BJ (cell line): ENCODE results near the gene KIAA1755. TPM values are rescaled to one million over a fixed set of nuclear protein-coding genes. Genes with fewer than 3 reads are reported as not detected.
A peak's percentile ranks its signal among the peaks of the same experiment; 100 is the strongest.

Source experiments
- CTCF ChIA-PET: fragments of 350-600 bp; formaldehyde crosslinking; extraction: SDS; loops from one replicate; lab custom pipeline; 2021; ENCODE audit warnings: antibody characterized with exemption, inconsistent platforms; lab: Yijun Ruan, JAX
- POLR2A ChIA-PET: fragments of 300-600 bp; sonication (Branson Sonifier 250); formaldehyde crosslinking; extraction: SDS; loops from one replicate; lab custom pipeline; 2021; ENCODE audit warnings: antibody characterized with exemption; lab: Charles Lee
- DNase-seq: peaks from one replicate; pipeline ENCODE4 v3.0.0-alpha.2; 2011; ENCODE audit warnings: low read depth
- H3K27me3 ChIP-seq: 2 replicates; pipeline ENCODE4 v1.6.0; 2011; ENCODE audit warnings: low read length; ENCODE audit not compliant: control insufficient read depth, insufficient read depth
- H3K36me3 ChIP-seq: 2 replicates; pipeline ENCODE4 v1.5.1; 2011; ENCODE audit warnings: low read length; ENCODE audit not compliant: control insufficient read depth, insufficient read depth
- H3K4me3 ChIP-seq: 2 replicates; pipeline ENCODE4 v1.5.1; 2011; ENCODE audit warnings: low read depth, mild to moderate bottlenecking, control low read depth, low read length
- CTCF ChIP-seq: IDR thresholded peaks from 2 replicates; pipeline ENCODE4 v1.5.1; 2011; ENCODE audit warnings: low read depth, mild to moderate bottlenecking, control low read depth, inconsistent platforms, low read length, moderate library complexity; ENCODE audit not compliant: insufficient read depth
- polyA plus RNA-seq: library from polyadenylated mRNA; depleted of rRNA; stranded (reverse); fragments of >200 nt; gene quantifications from 2 replicates; pipeline ENCODE4 v1.2.3, GENCODE V29; 2011

The KIAA1755 gene
- polyA plus RNA-seq, 1 experiment, result 9.7 TPM

GRCh38 chr20:38218566-38218885, 42.0 kb downstream of the KIAA1755 start:
- H3K27me3 ChIP-seq, result no peaks in the 10 kb centered on the region
- ChIA-PET POLR2A (interaction anchor here (0.5 to 1.0 kb wide), 2 partner anchors 21 to 145 kb away, joined by 3 to 4 read pairs; no protein-coding TSS in a partner anchor), CTCF (interaction anchor here (1.6 to 18.0 kb wide), 10 partner anchors 8 to 654 kb away, joined by 4 to 482 read pairs (median 10); partner anchors contain the start of gene TGM2)
- no peak for TF ChIP-seq CTCF
- no peak for DNase-seq
- H3K36me3 ChIP-seq, result no peaks in the 10 kb centered on the region
- no peak overlapping the region for H3K4me3 ChIP-seq

DNA sequence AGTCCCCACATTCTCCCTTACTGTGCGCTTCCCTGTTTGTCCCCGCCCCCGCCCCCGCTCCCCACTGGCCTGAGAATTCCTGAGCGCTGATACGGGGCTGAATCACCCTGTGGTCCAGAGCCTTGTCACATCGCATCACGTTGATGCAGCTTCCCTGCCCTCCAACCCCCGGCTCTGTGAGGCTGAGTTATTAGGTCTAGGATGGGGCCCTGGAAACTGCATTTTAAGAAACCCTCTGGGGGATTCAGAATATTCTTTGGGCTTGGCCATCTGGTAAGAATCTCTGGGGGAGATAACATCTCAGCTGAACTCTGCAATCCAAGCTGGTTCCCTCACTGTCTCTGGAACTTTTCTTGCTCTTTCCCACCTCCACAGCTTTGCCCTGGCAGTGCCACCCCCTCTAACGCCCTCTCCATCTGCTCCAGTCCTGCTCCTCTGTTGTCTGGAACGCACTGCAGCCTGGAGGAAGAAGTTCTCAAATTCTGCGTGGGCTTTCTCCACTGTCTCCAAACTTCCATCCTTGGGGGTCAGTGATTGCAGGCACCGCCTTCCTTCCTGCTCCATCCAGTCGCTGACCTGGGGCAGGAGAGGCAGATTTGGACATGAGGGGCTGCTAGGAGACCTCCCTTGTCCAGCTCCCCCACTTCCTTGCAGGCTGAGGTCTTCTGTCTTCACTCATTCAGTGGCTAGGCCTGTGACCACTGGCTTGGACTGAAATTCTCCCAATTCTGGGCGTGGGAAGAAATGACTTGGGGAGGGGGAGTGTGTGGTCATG, 42.6 kb downstream of the KIAA1755 start:
- POLR2A ChIA-PET, result interaction anchor here (0.6 to 1.0 kb wide), 2 partner anchors 74 to 145 kb away, joined by 4 to 10 read pairs; no protein-coding TSS in a partner anchor
- Histone ChIP-seq H3K36me3 (no peaks in the 10 kb centered on the region), H3K27me3 (no peaks in the 10 kb centered on the region), H3K4me3 (no peak overlapping the region)
- no peak for TF ChIP-seq CTCF
- peak; percentile 83 for DNase-seq
- CTCF ChIA-PET, result interaction anchor here (0.6 to 18.0 kb wide), 11 partner anchors 8 to 654 kb away, joined by 3 to 482 read pairs (median 6); partner anchors contain the start of gene TGM2

GRCh38 chr20:38216746-38217595, 43.6 kb downstream of the KIAA1755 start:
- Histone ChIP-seq H3K36me3 (no peaks in the 10 kb centered on the region), H3K4me3 (no peak overlapping the region), H3K27me3 (no peaks in the 10 kb centered on the region)
- POLR2A ChIA-PET, result interaction anchor here (1.0 kb wide), 1 partner anchor 144 kb away, joined by 4 read pairs; no protein-coding TSS in a partner anchor
- TF ChIP-seq CTCF, result no peak
- DNase-seq, result no peak
- CTCF ChIA-PET, result interaction anchor here (0.6 to 18.0 kb wide), 13 partner anchors 9 to 653 kb away, joined by 3 to 482 read pairs (median 5); partner anchors contain the start of gene TGM2

DNA sequence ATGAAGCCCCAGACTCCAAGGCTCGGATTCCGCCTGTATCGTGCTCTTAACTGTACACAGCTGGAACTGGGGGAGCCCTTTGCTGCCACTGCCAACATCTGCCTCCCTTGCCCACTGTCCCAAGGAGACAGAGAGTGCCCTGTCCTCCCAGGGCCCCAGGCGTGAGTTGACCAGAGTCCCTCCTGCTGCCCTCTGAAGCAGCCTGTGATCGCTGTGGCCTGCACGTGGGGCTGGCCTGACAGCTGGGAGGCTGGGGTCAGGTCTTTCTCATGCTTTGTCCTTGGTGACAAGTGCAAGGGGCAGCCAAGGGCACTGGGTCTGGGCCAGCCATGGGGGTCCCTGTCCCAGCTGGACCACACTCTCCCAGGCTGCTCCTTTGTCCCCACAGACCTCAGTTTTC, 44.3 kb downstream of the KIAA1755 start:
- Histone ChIP-seq H3K27me3 (no peaks in the 10 kb centered on the region), H3K36me3 (no peaks in the 10 kb centered on the region), H3K4me3 (no peak overlapping the region)
- no peak for TF ChIP-seq CTCF
- ChIA-PET CTCF (interaction anchor here (0.9 to 18.0 kb wide), 9 partner anchors 11 to 159 kb away, joined by 3 to 482 read pairs (median 4); partner anchors contain the start of gene TGM2), POLR2A (no interaction called here)
- DNase-seq, result no peak
